PC-9 (cell line): Measurements from ENCODE around the gene RTL10.

ENCODE experiments used
- CTCF ChIP-seq: fragments of 200-600 bp; sonication (generic); conservative IDR thresholded peaks from 2 replicates; pipeline ENCODE4 v1.6.1; 2017; ENCODE audit warnings: mixed run types, antibody characterized with exemption, mild to moderate bottlenecking, moderate library complexity
- EZH2 ChIP-seq: fragments of 200-600 bp; sonication (generic); IDR thresholded peaks from 2 replicates; pipeline ENCODE4 v1.8.0; 2017; ENCODE audit warnings: antibody characterized with exemption, low read depth

- no peak for TF ChIP-seq CTCF
- TF ChIP-seq EZH2, result no peak
Measured at GRCh38 chr22:19867617-19868016, 12.9 kb upstream of the RTL10 start.
